H1 (cell line): ENCODE results near the gene DYSF. TPM values are rescaled to one million over a fixed set of nuclear protein-coding genes. Genes with fewer than 3 reads are reported as not detected.

Experiments
- CREB1 ChIP-seq: IDR thresholded peaks from 2 replicates; pipeline ENCODE4 v1.6.1; 2012; ENCODE audit warnings: inconsistent platforms
- E2F6 ChIP-seq: IDR thresholded peaks from 2 replicates; pipeline ENCODE4 v1.6.1; 2012; ENCODE audit warnings: inconsistent platforms
- FOSL1 ChIP-seq: IDR thresholded peaks from 2 replicates; pipeline ENCODE4 v1.6.1; 2011; ENCODE audit warnings: mild to moderate bottlenecking, low read depth, low read length, moderate library complexity; ENCODE audit not compliant: insufficient read depth
- POU5F1 ChIP-seq: IDR thresholded peaks from 2 replicates; pipeline ENCODE4 v1.6.1; 2011; ENCODE audit warnings: low read depth, mild to moderate bottlenecking, low read length, moderate library complexity
- SAP30 ChIP-seq: fragments of 300-600 bp; sonication (generic); IDR thresholded peaks from 2 replicates; pipeline ENCODE4 v1.7.1; 2012; ENCODE audit warnings: low read length, moderate library complexity, mild to moderate bottlenecking, inconsistent platforms; ENCODE audit not compliant: insufficient read depth, insufficient replicate concordance
- TEAD4 ChIP-seq: IDR thresholded peaks from 2 replicates; pipeline ENCODE4 v1.6.1; 2012; ENCODE audit warnings: low read depth, low read length, inconsistent platforms, mixed read lengths
- polyA plus RNA-seq, 7 experiments: library from polyadenylated mRNA; depleted of rRNA in 3 of 7; stranded (reverse) in 5 of 7; unstranded in 2 of 7; fragments of >200 nt in 5 of 7; fragments of 200-250 nt in 2 of 7; gene quantifications; 1 replicate in 5 of 7; 2 replicates in 1 of 7; 4 replicates in 1 of 7; pipeline versions ENCODE4 v1.2.1 to v1.2.3, GENCODE V29; 2011 to 2013; ENCODE audit warnings: missing spikeins in 2 of 7, mixed read lengths in 2 of 7
- total RNA-seq: library from RNA; stranded (reverse); fragmentation: NEBNext Ultra II Directional; extraction: Animal tissue kit (Norgen Biotek cat#: 25700); gene quantifications from 2 replicates; pipeline ENCODE4 v1.2.1, GENCODE V29; 2021

DYSF gene
- total and polyA plus RNA-seq, 2 of the 8 experiments (the other 6 are each of a cell fraction or from before 2014, with no cell fraction given), result 5.8 to 7.1 TPM

DNA sequence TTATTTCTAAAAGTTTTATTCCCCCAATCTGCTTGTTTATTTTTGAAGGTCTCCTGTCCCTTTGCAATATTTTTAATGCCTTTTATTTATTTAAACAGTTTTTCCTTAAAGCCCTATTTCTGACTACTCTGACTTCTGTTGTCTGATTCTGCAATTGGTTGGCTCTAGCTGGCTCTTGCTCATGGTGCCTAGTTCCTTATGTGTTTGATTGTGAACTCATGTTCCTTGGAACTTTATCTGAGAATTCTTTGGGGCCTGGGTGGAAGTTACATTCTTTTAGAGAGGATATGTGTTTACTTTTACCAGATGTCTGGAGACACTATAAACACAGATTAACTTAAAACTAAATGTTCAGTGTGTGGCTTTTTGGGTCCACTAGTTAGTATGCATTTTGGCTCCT, 175.9 kb downstream of the DYSF start (continued):
- TF ChIP-seq POU5F1 (no peak), FOSL1 (no peak), SAP30 (no peak), CREB1 (no peak), E2F6 (no peak), TEAD4 (no peak)
